ENCODE results near the gene FIG4. TPM values are rescaled to one million over a fixed set of nuclear protein-coding genes. Genes with fewer than 3 reads are reported as not detected.

The FIG4 gene
- polyA plus RNA-seq, 1 of the 3 experiments (the other 2 are of a cell fraction): 6.8 TPM

DNA sequence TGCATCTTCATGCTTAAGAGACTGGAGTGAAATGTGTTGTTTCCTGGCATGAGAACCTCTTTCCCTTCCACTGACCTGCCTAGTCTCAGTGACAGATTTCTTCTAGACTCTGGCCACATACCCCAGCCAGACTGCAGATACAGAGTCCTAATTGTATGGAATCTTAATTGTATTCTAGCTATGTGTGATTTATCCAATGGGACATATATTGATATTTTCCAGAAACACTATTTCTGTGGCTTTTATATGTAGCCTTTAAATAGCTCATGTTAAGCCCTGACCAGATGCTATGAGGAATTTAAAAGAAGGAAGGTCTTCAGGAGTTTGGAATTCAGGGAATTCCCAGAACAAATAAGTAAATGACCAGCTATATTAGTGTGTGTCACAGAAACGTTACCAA, 99.0 kb downstream of the FIG4 start:
- POLR2A ChIA-PET: interaction anchor here (1.1 kb wide), 1 partner anchor 12 kb away, joined by 3 read pairs; no protein-coding TSS in a partner anchor
- CTCF ChIA-PET: interaction anchor here (1.1 kb wide), 1 partner anchor 44 kb away, joined by 3 read pairs; no protein-coding TSS in a partner anchor
- H3K27ac ChIP-seq (ENCODE audit: low read depth in 2 of 2, low read length in 1 of 2): peak overlapping the region; percentile 75 to 97; a peak in 3 of 4 replicates
- H3K4me1 ChIP-seq (ENCODE audit: control insufficient read depth in 1 of 2, insufficient read depth in 2 of 2, low read depth in 1 of 2, low read length in 1 of 2): peaks cover 8 to 31% of the 10 kb centered on the region in 2 experiments
- DNase-seq: no peak
- WGBS (ENCODE audit: low lambda C conversion rate): 0% methylated on average over 1 of the region's 1 CpG
- no peak overlapping the region; the same call in 1 of the 2 replicates for H2AFZ ChIP-seq (ENCODE audit: low read depth)
- H3K4me2 ChIP-seq: peak overlapping the region; percentile 20; the same call in 1 of the 2 replicates
- H3K36me3 ChIP-seq (replicated peaks in 1 of 2; ENCODE audit: control insufficient read depth in 1 of 2, insufficient read depth in 2 of 2, low read length in 1 of 2): peaks cover 4 to 9% of the 10 kb centered on the region in 2 experiments
- H3K9ac ChIP-seq: peak overlapping the region; percentile 8; the same call in 1 of the 2 replicates
- TF ChIP-seq EP300 (IDR thresholded peaks at IDR 0.05; ENCODE audit: borderline replicate concordance in 1 of 2, low read depth in 1 of 2, low read length in 1 of 2) (peak; percentile 28 to 63; a peak in 3 of 4 replicates), CHD2 (IDR thresholded peaks at IDR 0.05; ENCODE audit: low read length, partially characterized antibody) (no peak), TEAD4 (IDR thresholded peaks at IDR 0.05; ENCODE audit: borderline replicate concordance, insufficient read depth) (peak; percentile 66; the same call in 1 of the 2 replicates), POLR2AphosphoS5 (IDR thresholded peaks at IDR 0.05; ENCODE audit: low read depth, low read length) (0 out of 2 replicates have a peak, but pooled peaks have one; percentile 16), RXRA (IDR thresholded peaks at IDR 0.05; ENCODE audit: borderline replicate concordance, low read depth) (no peak), NRF1 (IDR thresholded peaks at IDR 0.05; ENCODE audit: low read depth, low read length) (no peak), MEF2A (IDR thresholded peaks at IDR 0.05; ENCODE audit: borderline replicate concordance, low read depth) (peak; percentile 44; the same call in 1 of the 2 replicates), MXI1 (IDR thresholded peaks at IDR 0.05; ENCODE audit: low read depth, low read length) (no peak), TCF12 (IDR thresholded peaks at IDR 0.05) (peak; percentile 88)
- TF ChIP-seq, protein P1, sequence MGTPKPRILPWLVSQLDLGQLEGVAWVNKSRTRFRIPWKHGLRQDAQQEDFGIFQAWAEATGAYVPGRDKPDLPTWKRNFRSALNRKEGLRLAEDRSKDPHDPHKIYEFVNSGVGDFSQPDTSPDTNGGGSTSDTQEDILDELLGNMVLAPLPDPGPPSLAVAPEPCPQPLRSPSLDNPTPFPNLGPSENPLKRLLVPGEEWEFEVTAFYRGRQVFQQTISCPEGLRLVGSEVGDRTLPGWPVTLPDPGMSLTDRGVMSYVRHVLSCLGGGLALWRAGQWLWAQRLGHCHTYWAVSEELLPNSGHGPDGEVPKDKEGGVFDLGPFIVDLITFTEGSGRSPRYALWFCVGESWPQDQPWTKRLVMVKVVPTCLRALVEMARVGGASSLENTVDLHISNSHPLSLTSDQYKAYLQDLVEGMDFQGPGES (IDR thresholded peaks at IDR 0.05; ENCODE audit: low read depth, low read length): no peak
- TF ChIP-seq, protein P2, sequence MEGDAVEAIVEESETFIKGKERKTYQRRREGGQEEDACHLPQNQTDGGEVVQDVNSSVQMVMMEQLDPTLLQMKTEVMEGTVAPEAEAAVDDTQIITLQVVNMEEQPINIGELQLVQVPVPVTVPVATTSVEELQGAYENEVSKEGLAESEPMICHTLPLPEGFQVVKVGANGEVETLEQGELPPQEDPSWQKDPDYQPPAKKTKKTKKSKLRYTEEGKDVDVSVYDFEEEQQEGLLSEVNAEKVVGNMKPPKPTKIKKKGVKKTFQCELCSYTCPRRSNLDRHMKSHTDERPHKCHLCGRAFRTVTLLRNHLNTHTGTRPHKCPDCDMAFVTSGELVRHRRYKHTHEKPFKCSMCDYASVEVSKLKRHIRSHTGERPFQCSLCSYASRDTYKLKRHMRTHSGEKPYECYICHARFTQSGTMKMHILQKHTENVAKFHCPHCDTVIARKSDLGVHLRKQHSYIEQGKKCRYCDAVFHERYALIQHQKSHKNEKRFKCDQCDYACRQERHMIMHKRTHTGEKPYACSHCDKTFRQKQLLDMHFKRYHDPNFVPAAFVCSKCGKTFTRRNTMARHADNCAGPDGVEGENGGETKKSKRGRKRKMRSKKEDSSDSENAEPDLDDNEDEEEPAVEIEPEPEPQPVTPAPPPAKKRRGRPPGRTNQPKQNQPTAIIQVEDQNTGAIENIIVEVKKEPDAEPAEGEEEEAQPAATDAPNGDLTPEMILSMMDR (IDR thresholded peaks at IDR 0.05): no peak
- TF ChIP-seq, protein P3, sequence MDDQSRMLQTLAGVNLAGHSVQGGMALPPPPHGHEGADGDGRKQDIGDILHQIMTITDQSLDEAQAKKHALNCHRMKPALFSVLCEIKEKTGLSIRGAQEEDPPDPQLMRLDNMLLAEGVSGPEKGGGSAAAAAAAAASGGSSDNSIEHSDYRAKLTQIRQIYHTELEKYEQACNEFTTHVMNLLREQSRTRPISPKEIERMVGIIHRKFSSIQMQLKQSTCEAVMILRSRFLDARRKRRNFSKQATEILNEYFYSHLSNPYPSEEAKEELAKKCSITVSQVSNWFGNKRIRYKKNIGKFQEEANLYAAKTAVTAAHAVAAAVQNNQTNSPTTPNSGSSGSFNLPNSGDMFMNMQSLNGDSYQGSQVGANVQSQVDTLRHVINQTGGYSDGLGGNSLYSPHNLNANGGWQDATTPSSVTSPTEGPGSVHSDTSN (IDR thresholded peaks at IDR 0.05): peak; percentile 67
- no peaks in the 10 kb centered on the region for H3K9me3 ChIP-seq
- no peaks in the 10 kb centered on the region for H3K79me2 ChIP-seq (ENCODE audit: insufficient read depth)
- H4K20me1 ChIP-seq (ENCODE audit: insufficient read depth): no peaks in the 10 kb centered on the region
- H3K27me3 ChIP-seq (ENCODE audit: insufficient read depth): no peaks in the 10 kb centered on the region
- no peaks in the 10 kb centered on the region for H3K9me2 ChIP-seq
- peaks cover 26% of the 10 kb centered on the region for H3F3A ChIP-seq (replicated peaks; ENCODE audit: insufficient read depth)
- H3K4me3 ChIP-seq (ENCODE audit: low read depth in 2 of 2, low read length in 1 of 2): no peak overlapping the region

DNA sequence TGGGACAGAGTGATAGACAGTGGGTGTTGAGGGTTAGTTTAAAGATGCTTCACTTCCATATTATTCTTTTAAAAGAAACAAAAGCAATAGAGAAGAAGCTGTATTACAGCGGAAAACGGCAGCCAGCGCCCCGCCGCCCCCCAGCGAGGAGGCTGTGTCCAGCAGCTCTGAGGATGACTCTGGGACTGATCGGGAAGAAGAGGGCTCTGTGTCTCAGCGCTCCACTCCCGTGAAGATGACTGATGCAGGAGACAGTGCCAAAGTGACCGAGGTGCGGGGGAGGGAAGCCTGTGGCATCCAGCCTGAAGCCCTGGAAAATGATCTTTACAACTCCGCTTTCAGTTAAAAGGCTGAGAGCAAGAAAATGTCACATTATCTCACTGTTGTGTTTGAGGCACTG, 100.2 kb downstream of the FIG4 start:
- no peak for DNase-seq
- peaks cover 26% of the 10 kb centered on the region for H3F3A ChIP-seq (replicated peaks; ENCODE audit: insufficient read depth)
- H4K20me1 ChIP-seq (ENCODE audit: insufficient read depth): no peaks in the 10 kb centered on the region
- H3K9me2 ChIP-seq: no peaks in the 10 kb centered on the region
- H3K27me3 ChIP-seq (ENCODE audit: insufficient read depth): no peaks in the 10 kb centered on the region
- peaks cover 8 to 35% of the 10 kb centered on the region in 2 experiments for H3K4me1 ChIP-seq (ENCODE audit: control insufficient read depth in 1 of 2, insufficient read depth in 2 of 2, low read depth in 1 of 2, low read length in 1 of 2)
- peaks cover 4% of the 10 kb centered on the region in 2 experiments for H3K36me3 ChIP-seq (replicated peaks in 1 of 2; ENCODE audit: control insufficient read depth in 1 of 2, insufficient read depth in 2 of 2, low read length in 1 of 2)
- H3K27ac ChIP-seq (ENCODE audit: low read depth in 2 of 2, low read length in 1 of 2): peak overlapping the region; percentile 75 to 97; a peak in 2 of 4 replicates
- no peaks in the 10 kb centered on the region for H3K9me3 ChIP-seq
- no peak overlapping the region for H3K9ac ChIP-seq
- TF ChIP-seq TAF1 (IDR thresholded peaks at IDR 0.05; ENCODE audit: borderline replicate concordance, low read depth, low read length) (no peak), NFIC (IDR thresholded peaks at IDR 0.05; ENCODE audit: borderline replicate concordance) (0 out of 2 replicates have a peak, but pooled peaks have one; percentile 18)
- TF ChIP-seq, protein P3 (IDR thresholded peaks at IDR 0.05): 0 out of 2 replicates have a peak, but pooled peaks have one; percentile 26
- POLR2A ChIA-PET: interaction anchor here (1.1 kb wide), 1 partner anchor 13 kb away, joined by 3 read pairs; no protein-coding TSS in a partner anchor
- 0 out of 2 replicates have a peak overlapping the region, but pooled peaks have one; percentile 8 for H3K4me2 ChIP-seq
- no peaks in the 10 kb centered on the region for H3K79me2 ChIP-seq (ENCODE audit: insufficient read depth)
- H3K4me3 ChIP-seq (ENCODE audit: low read depth in 2 of 2, low read length in 1 of 2): no peak overlapping the region
- CTCF ChIA-PET: interaction anchor here (1.0 to 1.5 kb wide), 3 partner anchors 8 to 249 kb away, joined by 3 to 4 read pairs (median 4); no protein-coding TSS in a partner anchor
- no peak overlapping the region for H2AFZ ChIP-seq (ENCODE audit: low read depth)
- WGBS (ENCODE audit: low lambda C conversion rate): 78% methylated on average over 12 of the region's 12 CpGs
